Measurements from ENCODE around the gene ALAD.
A peak's percentile ranks its signal among the peaks of the same experiment; 100 is the strongest.
"Not testable (repeated sequence)": the region's sequence is repeated elsewhere in the genome, so short reads cannot be mapped to it uniquely, and the experiment has no call there.

ALAD gene

DNA sequence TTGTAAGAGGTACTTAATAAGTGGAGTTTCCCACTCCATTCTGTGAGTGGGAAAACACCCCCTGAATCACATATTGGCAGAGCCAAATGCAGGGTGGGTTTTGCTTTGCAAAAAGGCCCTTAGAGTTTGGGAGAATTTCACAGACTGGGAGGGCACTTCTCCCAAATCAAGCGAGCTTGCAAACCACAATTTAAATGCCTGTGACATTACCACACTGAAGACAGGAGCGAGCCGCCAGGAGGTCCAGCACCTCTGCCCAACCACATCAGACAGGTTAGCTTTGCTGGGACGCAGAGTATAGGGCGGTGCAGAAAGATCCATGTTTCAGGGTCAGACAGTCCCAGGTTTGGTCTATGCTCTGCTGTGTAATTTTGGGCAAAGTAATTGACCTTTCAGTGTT is 2.3 kb downstream of the ALAD start:
- DNase-seq (ENCODE audit: low read depth, low spot score): no peak

DNA sequence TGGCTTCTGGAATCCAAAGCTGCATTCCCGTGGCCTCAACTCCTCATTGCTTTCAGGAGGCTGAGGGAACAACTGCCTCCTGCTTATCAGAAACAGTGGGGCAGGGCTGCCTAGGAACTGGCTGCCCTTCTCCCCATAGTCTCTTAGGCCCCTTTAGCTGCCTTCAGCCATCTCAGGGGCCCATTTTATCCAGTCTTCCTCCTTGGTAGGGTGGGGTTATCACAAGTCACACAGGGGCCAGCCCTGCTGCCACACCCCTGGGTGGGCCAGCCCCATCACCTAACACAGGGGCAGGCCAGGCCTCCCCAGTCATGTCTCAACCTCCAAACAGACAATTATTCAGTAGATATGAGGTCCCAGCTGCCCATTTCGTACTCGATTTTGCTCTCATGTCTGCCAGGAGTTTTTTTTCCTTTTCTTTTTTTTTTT is 3.9 kb downstream of the ALAD start:
- no peak for DNase-seq (ENCODE audit: low read depth, low spot score)

DNA sequence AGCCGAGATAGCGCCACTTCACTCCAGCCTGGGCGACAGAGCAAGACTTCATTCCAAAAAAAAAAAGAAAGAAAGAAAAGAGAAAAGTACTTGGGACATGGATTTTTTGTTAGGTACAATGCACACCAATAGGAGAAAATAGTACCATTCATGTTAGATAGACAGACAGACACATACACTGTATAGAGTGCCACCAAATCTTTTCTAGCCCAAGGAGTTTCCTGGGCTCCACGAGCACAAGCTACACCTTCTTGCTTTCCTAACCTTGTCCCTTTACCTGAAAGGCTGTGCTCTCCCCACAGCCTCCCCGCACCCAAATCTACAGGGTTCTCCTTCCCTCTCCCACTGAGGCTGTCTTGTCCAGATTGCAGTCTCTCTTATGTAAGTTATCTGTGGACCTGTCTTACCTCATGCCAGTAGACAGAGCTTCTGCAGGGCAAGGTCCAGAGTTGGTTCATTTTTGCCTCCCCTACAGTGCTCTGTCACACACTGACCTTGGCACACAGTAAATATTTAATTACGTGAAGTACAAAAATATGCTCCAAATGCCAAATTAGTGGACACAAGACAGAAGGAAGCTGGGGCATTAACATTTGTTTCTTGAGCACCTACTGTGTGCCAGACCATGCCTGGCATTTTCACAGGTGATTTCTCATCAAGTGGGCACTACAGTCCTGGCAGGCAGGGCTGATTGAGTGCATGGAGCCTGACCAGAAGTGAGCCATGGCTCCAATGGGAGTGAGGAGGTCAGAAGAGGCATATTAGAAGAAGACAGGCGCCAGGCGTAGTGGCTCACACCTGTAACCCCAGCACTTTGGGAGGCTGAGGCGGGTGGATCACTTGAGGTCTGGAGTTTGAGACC is 5.9 kb downstream of the ALAD start:
- DNase-seq (ENCODE audit: low read depth, low spot score): no peak

DNA sequence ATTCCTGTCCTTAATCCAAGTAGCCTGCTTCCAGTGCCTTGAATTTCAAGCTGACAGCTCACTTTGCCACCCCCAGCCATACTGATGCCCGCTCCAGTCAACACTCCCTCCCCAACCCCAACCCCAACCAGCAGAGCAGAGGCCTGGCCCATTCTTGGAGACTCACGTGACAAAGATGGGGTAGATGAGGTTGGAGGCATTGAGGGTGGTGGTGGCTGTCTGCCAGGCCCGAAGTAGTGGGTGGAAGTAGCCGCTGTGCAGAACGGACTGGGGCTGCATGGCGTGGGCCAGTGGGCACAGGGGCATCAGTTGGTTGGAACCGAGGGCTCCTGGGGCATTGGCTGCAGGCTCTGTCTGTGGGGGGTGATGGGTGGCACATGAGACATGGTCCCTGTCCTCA is 7.8 kb downstream of the ALAD start:
- DNase-seq (ENCODE audit: low read depth, low spot score): no peak

DNA sequence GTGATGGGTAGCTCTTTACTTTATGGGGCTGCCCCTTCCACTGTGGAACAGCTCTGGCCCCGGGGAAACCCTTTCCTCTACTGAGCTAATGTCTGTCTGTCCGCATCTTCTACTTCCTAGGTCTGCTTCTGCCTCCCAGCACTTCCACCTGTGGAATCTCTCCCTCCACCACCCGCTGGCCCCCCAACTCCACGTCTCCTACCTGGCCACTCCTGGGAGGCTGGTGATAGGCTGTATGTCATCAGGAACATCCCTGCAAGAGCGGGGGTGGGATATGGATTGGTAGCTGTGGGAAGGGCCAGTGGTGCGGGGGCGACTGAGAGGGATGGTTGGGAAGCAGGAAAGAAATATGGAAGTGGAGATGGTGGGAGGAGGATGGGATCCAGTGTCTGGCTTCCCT is 9.2 kb downstream of the ALAD start:
- DNase-seq (ENCODE audit: low read depth, low spot score): no peak

DNA sequence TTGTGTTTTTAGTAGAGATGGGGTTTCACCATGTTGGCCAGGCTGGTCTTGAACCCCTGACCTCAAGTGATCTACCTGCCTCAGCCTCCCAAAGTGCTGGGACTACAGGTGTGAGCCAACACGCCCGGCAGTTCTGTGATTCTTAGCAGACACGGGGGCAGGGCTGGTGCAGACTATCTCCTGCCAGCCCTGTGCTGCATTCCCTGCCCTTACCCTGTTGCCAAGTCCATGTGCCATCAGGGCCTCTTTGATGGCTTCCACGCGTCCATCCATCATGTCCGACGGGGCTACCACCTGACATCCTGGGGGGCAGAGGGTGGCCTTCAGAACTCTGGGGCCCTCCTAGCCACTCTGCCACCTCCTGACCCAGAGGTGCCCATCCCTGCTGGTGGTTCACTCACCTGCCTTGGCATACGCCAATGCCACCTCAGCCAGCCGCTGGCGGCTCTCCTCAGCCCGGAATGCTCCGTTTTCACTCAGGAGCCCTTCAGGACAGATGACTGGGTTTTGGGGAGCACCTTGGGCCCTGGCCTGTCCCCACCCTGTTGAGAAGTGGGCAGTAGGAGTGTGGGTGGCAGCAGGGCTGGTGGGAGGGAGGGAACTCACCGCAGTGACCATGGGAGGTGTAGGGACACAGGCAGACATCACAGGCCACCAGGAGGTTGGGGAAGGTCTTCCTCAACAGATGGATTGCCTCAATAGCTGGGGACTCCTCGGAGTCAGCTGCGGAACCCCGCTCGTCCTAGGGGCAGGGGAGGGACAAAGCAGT is 10.7 kb downstream of the ALAD start:
- no peak for DNase-seq (ENCODE audit: low read depth, low spot score)

DNA sequence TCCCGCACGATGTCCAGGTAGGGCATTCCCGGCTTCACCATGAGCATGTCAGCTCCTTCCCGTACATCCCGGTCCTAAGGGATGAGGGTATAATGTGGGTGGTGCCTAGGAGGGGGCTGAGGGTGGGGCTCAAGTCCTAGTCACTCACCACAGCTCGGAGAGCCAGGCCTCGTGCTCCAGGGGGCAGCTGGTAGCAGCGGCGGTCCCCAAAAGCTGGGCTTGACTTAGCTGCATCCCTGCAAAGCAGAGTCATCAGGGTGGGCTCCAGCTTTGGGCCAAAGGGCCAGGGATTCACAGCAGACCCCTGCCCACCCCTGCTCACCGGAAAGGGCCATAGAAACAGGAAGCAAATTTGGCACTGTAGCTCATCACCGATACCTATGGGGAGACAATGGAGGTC is 11.6 kb downstream of the ALAD start:
- no peak for DNase-seq (ENCODE audit: low read depth, low spot score)

DNA sequence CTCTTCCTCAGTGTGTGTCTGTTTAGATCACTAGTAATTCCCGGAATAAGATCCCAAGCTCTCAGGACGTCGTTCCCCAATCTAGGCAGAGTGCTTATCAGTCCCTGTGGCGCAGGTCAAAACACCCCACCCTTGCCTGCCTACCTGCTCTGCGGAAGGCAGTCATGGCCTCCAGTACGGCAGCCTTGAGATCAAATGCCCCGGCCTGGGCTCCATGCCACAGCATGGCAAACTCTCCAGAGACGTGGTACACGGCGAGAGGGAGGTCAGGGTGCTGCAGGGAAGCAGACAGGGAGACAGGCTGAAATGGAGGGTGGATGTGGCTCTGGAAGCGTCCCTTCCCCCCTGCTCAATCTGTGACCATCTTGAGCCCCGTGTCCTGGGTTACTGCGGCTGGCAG is 12.3 kb downstream of the ALAD start:
- no peak for DNase-seq (ENCODE audit: low read depth, low spot score)

DNA sequence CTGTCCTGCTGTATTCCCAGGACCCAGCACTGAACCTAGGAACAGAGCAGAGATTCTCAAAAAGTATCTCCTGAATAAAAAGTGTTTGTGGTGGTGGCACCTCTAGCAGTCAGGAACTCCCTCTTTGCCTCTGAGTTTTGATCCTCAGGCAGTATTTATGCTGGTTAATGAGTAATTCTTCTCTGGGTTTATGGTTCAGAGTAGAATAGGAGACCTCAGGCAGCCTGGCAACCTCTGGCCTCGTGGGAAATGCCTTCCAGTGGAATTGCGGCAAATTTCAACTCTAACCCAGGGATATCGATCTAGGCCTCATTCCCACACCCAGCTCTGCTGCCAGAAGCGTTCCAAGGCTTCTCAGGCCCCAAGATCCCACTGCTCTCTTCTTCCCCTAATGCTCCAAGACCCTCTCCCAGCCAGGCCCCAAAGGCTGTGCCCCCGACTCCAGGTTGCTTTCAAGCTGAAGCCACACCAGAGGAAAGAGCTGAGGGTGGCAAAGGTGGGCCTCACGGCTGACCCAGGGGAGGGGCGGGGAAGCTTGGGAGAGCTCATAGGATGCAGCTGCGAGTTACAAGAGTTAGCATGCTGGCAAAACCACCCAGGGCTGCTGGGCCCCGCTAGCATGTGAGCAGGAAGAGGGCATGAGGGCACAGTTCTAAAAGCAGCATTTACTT is 13.4 kb downstream of the ALAD start:
- no peak for DNase-seq (ENCODE audit: low read depth, low spot score)

DNA sequence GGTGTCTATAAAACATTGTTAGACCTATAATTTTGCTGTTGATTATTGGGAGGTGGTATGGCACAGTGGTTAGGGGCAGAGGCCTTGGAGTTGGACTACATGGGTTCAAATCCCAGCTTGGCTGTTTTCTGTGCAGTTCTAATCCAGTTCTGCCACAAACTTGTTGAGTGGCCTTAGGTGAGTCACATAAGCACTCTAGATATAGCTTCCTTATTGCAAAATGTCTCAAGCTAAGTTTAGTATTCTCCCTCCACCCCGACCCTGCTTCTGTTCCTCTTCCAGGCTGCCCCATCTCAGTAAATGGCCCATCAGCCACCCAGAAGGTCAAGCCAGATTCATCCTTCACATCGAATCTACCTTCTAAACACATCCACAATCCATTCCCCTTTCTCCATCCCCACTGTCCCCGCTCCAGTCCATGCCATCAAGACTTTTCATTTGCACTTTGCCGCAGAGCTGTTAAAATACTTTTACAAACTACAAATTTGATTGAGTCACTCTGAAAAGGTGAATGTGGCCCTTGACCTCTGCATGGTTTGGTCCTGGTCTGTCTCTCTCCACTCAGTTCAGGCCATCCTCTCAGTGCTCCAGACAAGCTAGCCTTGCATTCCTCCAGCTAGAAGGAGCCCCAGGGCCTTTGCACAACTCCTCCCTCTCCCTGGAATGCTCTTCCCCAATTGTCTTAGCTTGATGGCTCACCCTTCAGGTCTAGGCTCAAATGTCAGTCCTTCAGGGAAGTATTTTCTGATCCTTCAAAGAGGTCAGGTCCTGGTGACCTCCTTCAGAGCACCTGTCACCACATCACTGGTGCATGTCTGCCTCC is 14.3 kb downstream of the ALAD start:
- no peak for DNase-seq (ENCODE audit: low read depth, low spot score)

DNA sequence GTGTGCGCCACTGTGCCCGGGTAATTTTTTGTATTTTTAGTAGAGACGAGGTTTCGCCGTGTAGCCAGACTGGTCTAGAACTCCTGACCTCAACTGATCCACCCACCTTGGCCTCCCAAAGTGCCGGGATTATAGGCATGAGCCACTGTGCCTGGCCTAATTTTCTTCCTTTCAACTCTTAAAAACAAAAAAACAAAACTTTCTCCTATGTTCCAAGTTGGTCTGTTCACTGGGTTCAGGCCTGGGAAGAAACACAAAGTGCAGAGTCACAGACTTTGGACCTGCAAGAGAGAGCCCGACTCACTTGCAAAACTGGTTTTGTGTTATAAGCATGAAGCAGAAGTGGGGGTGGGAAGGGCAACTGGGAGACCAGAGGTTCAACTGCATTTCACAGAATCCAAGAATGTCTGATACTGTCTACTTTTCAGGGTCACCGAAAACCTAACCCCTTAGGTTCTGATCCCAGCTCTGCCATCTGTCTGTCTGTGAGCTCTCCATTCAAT is 19.1 kb downstream of the ALAD start:
- DNase-seq (ENCODE audit: low read depth, low spot score): no peak

DNA sequence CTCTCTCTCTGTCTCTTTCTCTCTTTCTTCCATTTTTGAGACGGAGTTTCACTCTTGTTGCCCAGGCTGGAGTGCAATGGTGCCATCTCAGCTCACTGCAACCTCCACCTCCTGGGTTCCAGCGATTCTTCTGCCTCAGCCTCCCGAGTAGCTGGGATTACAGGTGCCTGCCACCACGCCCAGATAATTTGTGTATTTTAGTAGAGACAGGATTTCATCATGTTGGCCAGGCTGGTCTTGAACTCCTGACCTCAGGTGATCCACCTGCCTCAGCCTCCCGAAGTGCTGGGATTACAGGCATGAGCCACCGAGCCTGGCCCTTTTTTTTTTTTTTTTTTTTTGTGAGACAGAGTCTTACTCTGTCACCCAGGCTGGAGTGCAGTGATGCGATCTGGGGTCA is 19.6 kb downstream of the ALAD start:
- not testable (repeated sequence) for DNase-seq (ENCODE audit: low read depth, low spot score)

DNA sequence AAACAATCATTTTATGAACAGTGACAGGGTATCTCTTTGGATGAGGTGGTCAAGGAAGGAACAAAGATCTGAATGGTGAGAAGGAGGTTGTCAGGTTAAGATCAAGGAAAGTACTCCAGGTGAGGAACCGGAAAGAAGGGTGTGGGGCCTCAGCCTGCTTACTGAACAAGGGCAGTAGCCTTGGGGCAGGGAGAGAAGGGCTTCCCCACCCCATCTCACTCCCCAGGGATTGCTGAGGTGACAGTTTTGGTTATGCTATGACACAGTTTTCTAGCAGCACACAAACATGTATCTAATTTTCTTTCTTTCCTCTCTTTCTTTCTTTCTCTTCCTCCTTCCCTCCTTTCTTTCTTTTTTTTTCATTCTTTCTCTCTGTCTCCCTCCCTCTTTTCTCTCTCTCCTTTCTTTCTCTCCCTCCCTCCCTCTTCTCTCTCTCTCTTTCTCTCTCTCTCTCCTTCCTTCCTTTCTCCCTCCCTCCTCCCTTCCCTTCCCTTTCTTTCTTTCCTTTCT is 20.2 kb downstream of the ALAD start:
- no peak for DNase-seq (ENCODE audit: low read depth, low spot score)

DNA sequence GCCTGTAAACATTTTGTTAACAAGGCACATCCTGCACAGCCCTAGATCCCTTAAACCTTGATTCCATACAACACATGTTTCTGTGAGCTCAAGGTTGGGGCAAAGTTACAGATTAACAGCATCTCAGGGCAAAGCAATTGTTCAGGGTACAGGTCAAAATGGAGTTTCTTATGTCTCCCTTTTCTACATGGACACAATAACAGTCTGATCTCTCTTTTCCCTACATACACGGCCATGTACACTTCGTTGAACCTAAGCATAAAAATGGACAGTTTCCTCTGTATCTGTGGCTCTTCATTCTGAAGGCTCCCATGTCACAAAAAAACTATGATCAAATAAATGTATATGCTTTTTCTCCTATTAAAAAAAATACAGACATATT is 21.3 kb downstream of the ALAD start:
- not testable (repeated sequence) for DNase-seq (ENCODE audit: low read depth, low spot score)

DNA sequence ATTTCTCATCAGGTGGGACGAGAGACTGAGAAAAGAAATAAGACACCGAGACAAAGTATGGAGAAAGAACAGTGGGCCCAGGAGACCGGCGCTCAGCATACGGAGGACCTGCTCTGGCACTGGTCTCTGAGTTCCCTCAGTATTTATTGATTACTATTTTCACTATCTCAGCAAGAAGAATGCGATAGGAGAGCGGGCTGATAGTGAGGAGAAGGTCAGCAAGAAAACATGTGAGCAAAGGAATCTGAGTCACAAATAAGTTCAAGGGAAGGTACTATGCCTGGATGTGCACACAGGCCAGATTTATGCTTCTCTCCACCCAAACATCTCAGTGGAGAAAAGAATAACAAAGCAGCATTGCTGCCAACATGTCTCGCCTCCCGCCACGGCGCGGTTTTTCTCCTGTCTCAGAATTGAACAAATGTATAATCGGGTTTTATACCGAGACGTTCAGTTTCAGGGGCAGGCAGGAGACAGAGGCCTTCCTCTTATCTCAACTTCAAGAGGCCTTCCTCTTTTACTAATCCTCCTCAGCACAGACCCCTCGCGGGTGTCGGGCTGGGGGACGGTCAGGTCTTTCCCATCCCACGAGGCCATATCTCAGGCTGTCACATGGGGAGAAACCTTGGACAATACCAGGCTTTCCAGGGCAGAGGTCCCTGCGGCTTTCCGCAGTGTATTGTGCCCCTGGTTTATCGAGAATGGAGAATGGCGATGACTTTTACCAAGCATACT is 21.8 kb downstream of the ALAD start:
- not testable (repeated sequence) for DNase-seq (ENCODE audit: low read depth, low spot score)

DNA sequence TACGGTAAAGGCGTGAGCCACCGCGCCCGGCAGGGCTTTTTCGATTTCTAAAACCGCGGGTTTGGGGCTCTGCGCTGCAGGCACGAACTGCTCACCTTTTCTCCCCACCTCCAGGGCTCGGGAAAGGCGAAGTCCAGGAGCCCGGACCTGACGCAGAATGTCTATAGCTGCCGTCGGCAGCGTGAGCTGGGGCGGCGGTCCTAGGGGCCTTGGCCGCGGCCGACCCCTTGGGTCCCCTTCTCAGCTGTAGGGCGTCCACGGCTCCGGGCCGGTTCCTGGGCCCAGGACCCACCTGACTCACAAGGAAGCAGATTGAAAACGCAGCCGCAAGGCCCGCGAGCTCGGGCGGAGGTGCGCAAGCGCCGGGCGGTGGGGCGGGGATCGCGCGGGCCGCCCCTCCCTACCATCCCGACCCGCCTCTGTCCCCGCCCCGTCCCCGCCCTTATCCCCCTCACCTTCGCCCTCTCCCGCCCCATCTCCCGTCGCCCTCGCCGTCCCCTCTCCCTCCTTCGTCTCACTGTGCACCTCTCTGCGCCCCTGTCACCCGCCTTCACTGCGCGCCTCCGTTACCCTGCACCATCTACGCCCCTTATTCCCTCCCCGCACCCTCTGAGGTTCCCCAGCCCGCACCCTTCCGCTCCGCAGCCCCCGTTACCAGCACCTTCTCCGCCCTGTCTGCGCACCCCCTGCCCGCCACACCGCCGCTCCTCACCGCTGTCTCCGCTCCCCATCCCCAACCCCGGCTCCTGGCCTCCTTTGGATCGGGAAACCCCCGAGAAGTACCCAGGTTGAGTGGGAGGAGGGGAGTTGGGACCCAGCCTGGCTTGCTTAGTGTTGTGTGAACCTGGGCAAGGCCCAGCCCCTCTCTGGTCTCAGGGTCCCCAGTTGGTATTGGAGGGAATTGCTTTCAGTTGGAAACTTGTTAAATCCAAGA is 24.2 kb downstream of the ALAD start, which contains the start of gene HDHD3:
TSS of gene HDHD3 (minus strand) at position 353 of the 934 bp plus-strand sequence. CDS start 2,632 bp downstream, outside the sequence.
- DNase-seq (ENCODE audit: low read depth, low spot score): peak; percentile 22

DNA sequence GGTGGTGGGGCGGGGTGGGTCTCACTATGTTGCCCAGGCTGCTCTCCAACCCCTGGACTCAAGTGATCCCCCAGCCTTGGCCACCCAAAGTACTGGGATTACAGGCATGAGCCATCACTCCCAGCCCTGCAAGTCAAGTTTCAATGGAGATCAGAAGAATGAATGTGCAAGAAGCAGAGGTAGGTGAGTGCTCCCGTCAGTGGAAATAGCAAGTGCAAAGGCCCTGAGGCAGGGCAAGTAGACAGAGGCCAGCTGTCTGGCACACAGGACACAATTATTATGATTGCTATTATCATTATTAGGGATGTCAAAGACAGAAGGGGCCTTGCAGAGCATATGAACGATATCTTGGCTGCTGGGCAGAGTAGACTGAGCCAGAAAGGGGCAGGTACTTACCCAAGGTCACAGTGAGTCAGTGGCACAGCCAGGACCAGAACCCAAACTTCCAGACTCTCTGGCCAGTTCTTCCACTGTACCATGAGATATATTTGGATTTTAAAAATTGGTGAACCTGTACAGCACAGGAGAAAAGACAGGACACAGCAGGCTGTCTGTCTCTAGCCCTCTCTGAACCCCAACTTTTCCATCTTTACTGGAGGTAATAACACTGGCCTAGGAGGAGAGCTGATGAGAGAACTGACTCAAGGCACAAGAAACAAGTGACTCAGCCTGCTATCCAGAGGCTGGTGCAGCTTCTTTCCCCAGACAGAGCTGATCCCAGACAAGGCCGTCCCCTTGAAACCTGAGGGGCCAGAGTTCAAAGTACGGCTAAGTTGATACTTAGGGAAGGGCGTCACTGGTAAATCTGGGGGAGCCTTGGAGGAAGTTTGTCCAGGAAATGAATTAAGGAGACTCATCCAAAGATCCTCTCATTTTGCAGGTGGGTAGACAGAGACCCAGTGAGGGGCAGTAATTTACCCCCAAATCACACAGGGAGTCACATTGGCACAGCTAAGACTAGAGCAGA is 25.7 kb downstream of the ALAD start:
- no peak for DNase-seq (ENCODE audit: low read depth, low spot score)
